Measurements from ENCODE around the gene SCFD1.

The SCFD1 gene

DNA sequence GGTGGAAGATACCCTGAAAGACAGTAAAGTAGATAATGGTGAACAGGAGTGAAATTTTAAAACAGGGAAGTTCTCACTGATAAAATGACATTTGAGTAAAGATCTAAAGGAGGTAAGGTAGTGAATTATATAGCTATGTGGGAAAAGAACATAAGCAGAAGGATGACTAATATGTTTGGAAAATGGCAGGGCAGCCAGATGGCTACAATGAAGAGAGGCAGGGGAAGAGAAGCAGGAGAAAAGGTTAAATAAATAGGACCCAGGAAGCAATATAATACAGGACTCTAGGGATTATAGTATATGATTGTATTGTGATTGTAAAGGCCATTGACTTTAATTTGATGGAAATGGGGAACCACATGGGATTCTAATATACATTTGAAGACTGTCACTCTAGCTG is 33.0 kb downstream of the SCFD1 start:
- no peak overlapping the region for H3K4me3 ChIP-seq
- TF ChIP-seq, protein P1, sequence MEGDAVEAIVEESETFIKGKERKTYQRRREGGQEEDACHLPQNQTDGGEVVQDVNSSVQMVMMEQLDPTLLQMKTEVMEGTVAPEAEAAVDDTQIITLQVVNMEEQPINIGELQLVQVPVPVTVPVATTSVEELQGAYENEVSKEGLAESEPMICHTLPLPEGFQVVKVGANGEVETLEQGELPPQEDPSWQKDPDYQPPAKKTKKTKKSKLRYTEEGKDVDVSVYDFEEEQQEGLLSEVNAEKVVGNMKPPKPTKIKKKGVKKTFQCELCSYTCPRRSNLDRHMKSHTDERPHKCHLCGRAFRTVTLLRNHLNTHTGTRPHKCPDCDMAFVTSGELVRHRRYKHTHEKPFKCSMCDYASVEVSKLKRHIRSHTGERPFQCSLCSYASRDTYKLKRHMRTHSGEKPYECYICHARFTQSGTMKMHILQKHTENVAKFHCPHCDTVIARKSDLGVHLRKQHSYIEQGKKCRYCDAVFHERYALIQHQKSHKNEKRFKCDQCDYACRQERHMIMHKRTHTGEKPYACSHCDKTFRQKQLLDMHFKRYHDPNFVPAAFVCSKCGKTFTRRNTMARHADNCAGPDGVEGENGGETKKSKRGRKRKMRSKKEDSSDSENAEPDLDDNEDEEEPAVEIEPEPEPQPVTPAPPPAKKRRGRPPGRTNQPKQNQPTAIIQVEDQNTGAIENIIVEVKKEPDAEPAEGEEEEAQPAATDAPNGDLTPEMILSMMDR (IDR thresholded peaks at IDR 0.05), result no peak
- H3K27ac ChIP-seq, result no peak overlapping the region
- no peak for DNase-seq (ENCODE audit: low spot score)

DNA sequence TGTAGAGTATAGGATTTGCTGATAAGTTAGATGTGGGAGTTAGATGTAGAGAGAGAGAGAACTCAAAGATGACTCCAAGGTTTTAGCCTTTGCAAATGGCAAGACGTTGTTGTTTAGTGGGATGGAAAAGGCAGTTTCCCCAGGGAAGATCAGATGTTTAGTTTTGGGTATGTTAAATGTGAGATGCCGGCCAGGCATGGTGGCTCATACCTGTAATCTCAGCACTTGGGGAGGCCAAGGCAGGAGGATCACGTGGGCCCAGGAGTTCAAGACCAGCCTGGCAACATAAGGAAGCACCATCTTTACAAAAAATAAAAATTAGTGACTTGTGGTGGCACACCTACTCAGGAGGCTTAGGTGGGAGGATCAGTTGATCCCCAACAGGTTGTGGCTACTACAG is 33.5 kb downstream of the SCFD1 start:
- Histone ChIP-seq H3K27ac (no peak overlapping the region), H3K4me3 (no peak overlapping the region)
- TF ChIP-seq, protein P1 (IDR thresholded peaks at IDR 0.05), result no peak
- no peak for DNase-seq (ENCODE audit: low spot score)

DNA sequence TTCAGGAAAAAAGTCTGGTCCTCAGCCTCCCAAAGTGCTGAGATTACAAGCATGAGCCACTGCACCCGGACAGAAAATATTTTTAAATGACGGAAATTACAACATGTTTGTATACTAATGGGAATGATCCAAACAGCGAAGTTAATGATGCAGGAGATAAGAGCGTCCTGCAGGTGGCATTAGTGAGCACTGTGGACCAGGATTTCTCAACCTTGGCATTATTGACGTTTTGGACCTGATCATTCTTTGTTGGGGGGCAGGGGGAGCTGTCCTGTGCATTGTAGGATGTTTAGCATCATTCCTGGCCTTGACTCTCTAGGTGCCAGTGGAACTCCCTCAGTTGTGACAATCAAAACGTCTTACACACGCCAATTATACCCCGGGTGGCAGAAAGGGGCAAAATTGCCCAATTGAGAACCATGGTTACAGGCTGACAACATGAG is 34.1 kb downstream of the SCFD1 start:
- TF ChIP-seq, protein P1 (IDR thresholded peaks at IDR 0.05), result no peak
- DNase-seq (ENCODE audit: low spot score), result no peak
- H3K4me3 ChIP-seq, result no peak overlapping the region
- no peak overlapping the region for H3K27ac ChIP-seq

DNA sequence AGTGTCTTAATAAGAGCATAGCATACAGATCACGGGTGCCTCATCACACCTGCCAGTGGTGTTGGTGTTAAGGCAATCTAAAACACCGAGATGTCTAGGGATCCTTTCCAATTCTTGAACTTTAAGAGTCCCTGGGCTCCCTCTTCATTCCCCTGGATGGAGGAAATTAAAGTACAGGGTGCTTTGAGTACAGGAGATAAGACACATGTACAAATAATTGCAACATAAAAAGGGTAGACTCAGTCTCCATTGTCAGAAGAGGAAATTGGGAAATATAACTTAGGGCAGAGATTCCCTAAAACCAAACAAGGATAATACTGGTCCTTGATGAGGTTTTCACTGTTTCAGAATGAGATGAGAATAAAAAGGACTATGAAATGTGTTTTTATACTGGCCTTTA is 34.9 kb downstream of the SCFD1 start:
- DNase-seq (ENCODE audit: low spot score), result no peak
- TF ChIP-seq, protein P1 (IDR thresholded peaks at IDR 0.05), result no peak
- Histone ChIP-seq H3K27ac (no peak overlapping the region), H3K4me3 (no peak overlapping the region)

DNA sequence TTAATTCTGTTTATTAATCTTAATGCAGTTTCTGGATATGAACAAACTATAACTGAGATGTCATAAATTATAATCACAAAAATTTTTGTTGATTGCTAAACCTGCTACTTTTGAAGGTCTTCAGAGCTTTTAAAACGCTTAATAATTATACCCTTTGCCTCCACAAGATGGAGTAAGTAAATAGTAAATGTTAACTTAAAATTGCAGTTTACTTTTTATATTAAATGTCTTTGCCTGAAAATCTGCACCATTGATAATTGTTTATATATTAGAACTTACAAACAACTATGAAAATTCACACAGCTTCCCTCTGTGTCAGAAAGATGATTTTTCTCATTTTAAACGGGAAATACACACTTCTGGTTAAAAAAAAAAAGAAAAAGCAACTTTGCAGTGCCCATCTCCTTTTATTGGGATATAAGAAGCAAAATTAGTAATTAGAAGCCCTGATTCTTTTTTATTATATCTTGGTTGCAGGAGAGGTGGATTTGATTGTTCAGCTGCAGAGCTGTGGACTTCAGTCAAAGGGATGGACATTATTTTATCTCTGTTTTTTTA is 35.6 kb downstream of the SCFD1 start:
- TF ChIP-seq, protein P1 (IDR thresholded peaks at IDR 0.05), result no peak
- H3K4me3 ChIP-seq, result no peak overlapping the region
- DNase-seq (ENCODE audit: low spot score), result no peak
- H3K27ac ChIP-seq, result no peak overlapping the region

DNA sequence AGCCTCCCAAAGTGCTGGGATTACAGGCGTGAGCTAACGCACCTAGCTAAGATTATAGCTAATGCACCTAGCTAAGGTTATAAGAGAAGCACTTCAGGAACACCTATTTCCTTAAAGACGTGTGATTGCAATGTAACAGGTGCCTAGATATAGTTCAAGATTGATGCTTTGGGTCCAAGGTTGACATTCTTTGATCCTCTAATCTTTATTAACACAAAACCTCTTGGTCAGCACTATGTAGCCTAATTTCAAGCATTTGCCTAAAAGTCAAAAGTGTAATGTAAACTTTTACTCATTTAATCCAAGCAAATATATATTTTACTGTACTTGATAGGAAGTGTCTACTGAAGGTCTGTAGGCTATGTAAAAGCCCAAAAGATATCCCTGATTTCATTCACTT is 36.5 kb downstream of the SCFD1 start:
- no peak for DNase-seq (ENCODE audit: low spot score)
- TF ChIP-seq, protein P1 (IDR thresholded peaks at IDR 0.05), result no peak
- H3K27ac ChIP-seq, result no peak overlapping the region
- H3K4me3 ChIP-seq, result no peak overlapping the region

DNA sequence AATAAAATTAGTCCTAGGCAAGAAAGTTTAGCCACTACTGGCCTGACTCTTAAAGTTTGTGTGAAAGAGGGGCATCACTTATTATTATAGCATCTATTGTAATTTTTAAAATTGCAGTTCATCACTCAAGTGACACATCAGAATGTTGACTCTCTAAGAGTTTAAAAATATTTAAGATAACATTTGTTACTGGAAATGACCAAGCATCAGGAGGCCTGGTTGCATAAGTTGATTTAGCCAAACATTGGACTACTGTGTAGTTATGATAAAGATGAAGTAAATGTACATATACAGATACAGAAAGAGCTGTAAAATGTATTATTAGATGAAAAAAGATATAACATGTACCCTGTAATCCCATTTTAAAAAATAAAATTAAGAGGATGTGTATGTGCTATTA is 47.5 kb downstream of the SCFD1 start:
- no peak for DNase-seq (ENCODE audit: low spot score)
- H3K27ac ChIP-seq, result no peak overlapping the region
- TF ChIP-seq, protein P1 (IDR thresholded peaks at IDR 0.05), result no peak
- no peak overlapping the region for H3K4me3 ChIP-seq
